ENCODE measurements around the gene CRYBB2. TPM values are rescaled to one million over a fixed set of nuclear protein-coding genes. Genes with fewer than 3 reads are reported as not detected.

The CRYBB2 gene
- total and polyA plus RNA-seq, 4 donors: 0.08 to 0.10 TPM; not detected in 2

GRCh38 chr22:25174888-25175411 is 44.5 kb upstream of the CRYBB2 start:
- H3K4me1 ChIP-seq (ENCODE audit: control insufficient read depth in 4 of 4, insufficient read depth in 4 of 4, low read length in 3 of 4): peaks cover 4 to 16% (median 7%) of the 10 kb centered on the region in 4 donors
- H3K4me3 ChIP-seq (ENCODE audit: low read depth in 1 of 3, low read length in 3 of 3): no peak overlapping the region
- H3K27me3 ChIP-seq (ENCODE audit: control insufficient read depth in 4 of 4, insufficient read depth in 4 of 4, low read length in 3 of 4): no peaks in the 10 kb centered on the region
- DNase-seq (ENCODE audit: low spot score): no peak
- H3K9me3 ChIP-seq (ENCODE audit: control insufficient read depth in 4 of 4, low read length in 3 of 4): no peaks in the 10 kb centered on the region
- peaks cover 15 to 49% (median 40%) of the 10 kb centered on the region in 4 donors for H3K36me3 ChIP-seq (ENCODE audit: control insufficient read depth in 4 of 4, insufficient read depth in 3 of 4, low read depth in 1 of 4, low read length in 3 of 4)
- TF ChIP-seq HNF4G (IDR thresholded peaks at IDR 0.05) (no peak), CTCF (IDR thresholded peaks at IDR 0.05; ENCODE audit: low read depth, low read length, missing input control) (no peak), GABPA (IDR thresholded peaks at IDR 0.05 in 1 of 2, conservative IDR thresholded peaks at IDR 0.05 in 1 of 2) (no peak), HNF4A (conservative IDR thresholded peaks at IDR 0.05) (no peak), RAD21 (IDR thresholded peaks at IDR 0.05) (no peak), FOXA1 (IDR thresholded peaks at IDR 0.05) (no peak), ZBTB33 (IDR thresholded peaks at IDR 0.05) (no peak), SP1 (IDR thresholded peaks at IDR 0.05) (no peak), TAF1 (conservative IDR thresholded peaks at IDR 0.05) (no peak), NR2F2 (IDR thresholded peaks at IDR 0.05) (no peak), FOXA2 (IDR thresholded peaks at IDR 0.05) (no peak), ATF3 (IDR thresholded peaks at IDR 0.05) (no peak), JUND (IDR thresholded peaks at IDR 0.05) (no peak), EGR1 (IDR thresholded peaks at IDR 0.05; ENCODE audit: low read depth in 2 of 2) (no peak), REST (IDR thresholded peaks at IDR 0.05) (no peak), YY1 (IDR thresholded peaks at IDR 0.05) (no peak), RXRA (IDR thresholded peaks at IDR 0.05) (no peak)
- H3K27ac ChIP-seq (ENCODE audit: low read depth in 1 of 2, low read length in 2 of 2): no peak overlapping the region
- 87% methylated on average over 6 of the region's 6 CpGs for WGBS
- H3K9ac ChIP-seq (ENCODE audit: low read depth in 1 of 2, low read length in 2 of 2): no peak overlapping the region

Data from liver (tissue), 9 donors.